Embryonic facial prominence (tissue), 1 donor: ENCODE measurements around the gene CDC45.

Experiments
- DNase-seq: peaks from one replicate; pipeline ENCODE4 v3.0.0-alpha.2; 2016; ENCODE audit errors: extremely low spot score

Gene CDC45

GRCh38 chr22:19559956-19560355 is 80.2 kb downstream of the CDC45 start:
- DNase-seq = no peak

GRCh38 chr22:19565382-19566278 is 85.9 kb downstream of the CDC45 start:
- no peak for DNase-seq

- DNase-seq = no peak
These were observed 86.8 kb downstream of the CDC45 start for GRCh38 chr22:19566279-19567156.

GRCh38 chr22:19567157-19568009 is 87.7 kb downstream of the CDC45 start:
- no peak for DNase-seq

- no peak for DNase-seq
These were observed 88.9 kb downstream of the CDC45 start for GRCh38 chr22:19568337-19569275.

GRCh38 chr22:19569276-19569640 is 89.5 kb downstream of the CDC45 start:
- DNase-seq = no peak

GRCh38 chr22:19569976-19570375 is 90.3 kb downstream of the CDC45 start:
- DNase-seq = no peak
